ENCODE results near the gene CNTN6. TPM values are rescaled to one million over a fixed set of nuclear protein-coding genes. Genes with fewer than 3 reads are reported as not detected.
A peak's percentile ranks its signal among the peaks of the same experiment; 100 is the strongest.

CNTN6 gene
- polyA plus RNA-seq, 1 of the 3 experiments (the other 2 are of a cell fraction): 0.02 TPM

DNA sequence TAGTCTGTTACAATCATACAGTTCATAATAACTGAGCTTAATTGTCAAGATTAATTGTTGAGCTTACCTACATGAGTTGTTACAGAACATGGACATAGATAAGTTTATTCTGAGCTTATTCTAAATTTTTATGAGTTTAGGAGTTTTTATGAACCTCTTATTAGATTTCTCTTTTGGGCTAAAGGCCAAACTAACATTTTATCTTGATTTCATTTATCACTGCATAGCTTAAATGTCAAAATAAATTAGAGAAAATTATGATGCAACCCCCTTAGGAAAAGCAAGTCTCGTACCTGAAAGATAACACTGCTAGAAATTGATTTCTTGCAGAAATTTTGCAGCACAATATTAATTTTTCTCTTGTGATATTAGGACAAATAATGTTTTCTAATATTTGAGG, 54.5 kb downstream of the CNTN6 start:
- no peaks in the 10 kb centered on the region for H3K36me3 ChIP-seq (replicated peaks in 1 of 2; ENCODE audit: control insufficient read depth in 1 of 2, insufficient read depth in 2 of 2, low read length in 1 of 2)
- H3K4me1 ChIP-seq (ENCODE audit: control insufficient read depth in 1 of 2, insufficient read depth in 2 of 2, low read depth in 1 of 2, low read length in 1 of 2): peaks cover 0 to 4% of the 10 kb centered on the region in 2 experiments; a peak in 2 of 4 replicates
- TF ChIP-seq GATA2 (CRISPR knock-in tag; IDR thresholded peaks at IDR 0.05) (peak; percentile 81), FOSL2 (IDR thresholded peaks at IDR 0.05; ENCODE audit: borderline replicate concordance, low read depth) (no peak), EP300 (IDR thresholded peaks at IDR 0.05; ENCODE audit: borderline replicate concordance in 1 of 2, low read depth in 1 of 2, low read length in 1 of 2) (peak in 1 of 2 experiments; percentile 63; a peak in 2 of 4 replicates), RCOR1 (IDR thresholded peaks at IDR 0.05; ENCODE audit: low read length) (peak; percentile 29; the same call in 1 of the 2 replicates)
- H3K27ac ChIP-seq (ENCODE audit: low read depth in 2 of 2, low read length in 1 of 2): no peak overlapping the region; a peak in 1 of 4 replicates
- no peaks in the 10 kb centered on the region for H3F3A ChIP-seq (replicated peaks; ENCODE audit: insufficient read depth)
- H2AFZ ChIP-seq (ENCODE audit: low read depth): no peak overlapping the region
- no peak for DNase-seq
- no peaks in the 10 kb centered on the region for H3K9me2 ChIP-seq
- no peak overlapping the region for H3K4me3 ChIP-seq (ENCODE audit: low read depth in 2 of 2, low read length in 1 of 2)
- no peaks in the 10 kb centered on the region for H3K9me3 ChIP-seq
- no peaks in the 10 kb centered on the region for H3K27me3 ChIP-seq (ENCODE audit: insufficient read depth)
- H3K9ac ChIP-seq: no peak overlapping the region
- no peak overlapping the region for H3K4me2 ChIP-seq
- WGBS (ENCODE audit: low lambda C conversion rate): 10% methylated on average over 1 of the region's 1 CpG
- POLR2A ChIA-PET: no interaction called here
- no peaks in the 10 kb centered on the region for H4K20me1 ChIP-seq (ENCODE audit: insufficient read depth)
- no peaks in the 10 kb centered on the region for H3K79me2 ChIP-seq (ENCODE audit: insufficient read depth)
- CTCF ChIA-PET: no interaction called here

DNA sequence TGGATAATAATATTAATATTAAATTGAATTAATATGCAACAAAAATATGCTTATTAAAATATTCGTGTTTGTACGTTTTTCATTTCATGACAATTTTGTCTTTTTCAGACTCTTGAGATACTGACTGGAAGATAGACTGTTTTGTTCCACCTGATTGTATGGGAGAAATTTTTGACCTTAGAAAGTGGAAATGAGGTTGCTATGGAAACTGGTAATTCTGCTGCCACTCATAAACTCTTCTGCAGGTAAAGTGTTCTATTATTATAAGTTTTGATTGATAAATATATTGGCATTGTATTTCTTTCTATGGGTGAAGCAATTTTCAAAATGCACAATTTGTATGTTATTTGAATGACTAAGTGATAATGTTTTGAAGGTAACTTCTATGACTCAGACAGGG, 55.0 kb downstream of the CNTN6 start:
- POLR2A ChIA-PET: no interaction called here
- Histone ChIP-seq H3K4me3 (ENCODE audit: low read depth in 2 of 2, low read length in 1 of 2) (no peak overlapping the region), H3F3A (replicated peaks; ENCODE audit: insufficient read depth) (no peaks in the 10 kb centered on the region), H3K79me2 (ENCODE audit: insufficient read depth) (no peaks in the 10 kb centered on the region), H3K9ac (no peak overlapping the region), H3K9me3 (no peaks in the 10 kb centered on the region), H3K27me3 (ENCODE audit: insufficient read depth) (no peaks in the 10 kb centered on the region), H2AFZ (ENCODE audit: low read depth) (no peak overlapping the region), H3K4me1 (ENCODE audit: control insufficient read depth in 1 of 2, insufficient read depth in 2 of 2, low read depth in 1 of 2, low read length in 1 of 2) (peaks cover 0 to 4% of the 10 kb centered on the region in 2 experiments; a peak in 2 of 4 replicates), H4K20me1 (ENCODE audit: insufficient read depth) (no peaks in the 10 kb centered on the region), H3K9me2 (no peaks in the 10 kb centered on the region), H3K4me2 (no peak overlapping the region), H3K36me3 (replicated peaks in 1 of 2; ENCODE audit: control insufficient read depth in 1 of 2, insufficient read depth in 2 of 2, low read length in 1 of 2) (no peaks in the 10 kb centered on the region), H3K27ac (ENCODE audit: low read depth in 2 of 2, low read length in 1 of 2) (no peak overlapping the region; a peak in 1 of 4 replicates)
- DNase-seq: no peak
- CTCF ChIA-PET: no interaction called here
- no peak for TF ChIP-seq RAD21 (IDR thresholded peaks at IDR 0.05; ENCODE audit: low read length)
- no peak for TF ChIP-seq SMC3 (IDR thresholded peaks at IDR 0.05; ENCODE audit: low read depth, low read length)
- TF ChIP-seq POLR2AphosphoS5 (IDR thresholded peaks at IDR 0.05; ENCODE audit: low read depth, low read length): no peak
- TF ChIP-seq, protein P1, sequence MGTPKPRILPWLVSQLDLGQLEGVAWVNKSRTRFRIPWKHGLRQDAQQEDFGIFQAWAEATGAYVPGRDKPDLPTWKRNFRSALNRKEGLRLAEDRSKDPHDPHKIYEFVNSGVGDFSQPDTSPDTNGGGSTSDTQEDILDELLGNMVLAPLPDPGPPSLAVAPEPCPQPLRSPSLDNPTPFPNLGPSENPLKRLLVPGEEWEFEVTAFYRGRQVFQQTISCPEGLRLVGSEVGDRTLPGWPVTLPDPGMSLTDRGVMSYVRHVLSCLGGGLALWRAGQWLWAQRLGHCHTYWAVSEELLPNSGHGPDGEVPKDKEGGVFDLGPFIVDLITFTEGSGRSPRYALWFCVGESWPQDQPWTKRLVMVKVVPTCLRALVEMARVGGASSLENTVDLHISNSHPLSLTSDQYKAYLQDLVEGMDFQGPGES (IDR thresholded peaks at IDR 0.05; ENCODE audit: low read depth, low read length): no peak
- no peak for TF ChIP-seq FOSL2 (IDR thresholded peaks at IDR 0.05; ENCODE audit: borderline replicate concordance, low read depth)
- TF ChIP-seq YY1 (IDR thresholded peaks at IDR 0.05; ENCODE audit: low read depth): no peak
- WGBS (ENCODE audit: low lambda C conversion rate): 31% methylated on average over 2 of the region's 2 CpGs

DNA sequence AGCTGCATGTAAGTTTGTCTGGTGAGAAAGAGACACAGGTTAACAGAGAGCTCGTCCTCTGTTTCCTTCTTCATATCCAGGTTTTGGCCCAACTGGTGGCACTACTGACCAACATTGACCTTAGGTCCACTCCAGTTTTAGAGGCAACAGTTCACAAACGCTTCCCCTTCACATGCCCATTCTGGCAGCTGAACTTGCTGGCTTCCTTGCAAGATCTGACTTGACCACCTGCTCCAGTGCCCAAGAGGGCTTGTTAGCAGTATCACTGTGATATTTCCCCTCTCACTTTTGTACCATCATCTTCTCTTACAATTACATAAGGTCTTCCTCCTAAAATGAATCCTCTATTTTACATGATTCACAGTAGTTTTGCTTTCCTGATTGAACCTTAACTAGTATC, 71.3 kb downstream of the CNTN6 start:
- no peak overlapping the region for H3K9ac ChIP-seq
- H3K36me3 ChIP-seq (replicated peaks in 1 of 2; ENCODE audit: control insufficient read depth in 1 of 2, insufficient read depth in 2 of 2, low read length in 1 of 2): no peaks in the 10 kb centered on the region
- H3K79me2 ChIP-seq (ENCODE audit: insufficient read depth): no peaks in the 10 kb centered on the region
- no peak overlapping the region for H3K4me2 ChIP-seq
- no peak for DNase-seq
- WGBS (ENCODE audit: low lambda C conversion rate): 14% methylated on average over 2 of the region's 2 CpGs
- no peaks in the 10 kb centered on the region for H4K20me1 ChIP-seq (ENCODE audit: insufficient read depth)
- CTCF ChIA-PET: no interaction called here
- H3K27me3 ChIP-seq (ENCODE audit: insufficient read depth): no peaks in the 10 kb centered on the region
- no peaks in the 10 kb centered on the region for H3K4me1 ChIP-seq (ENCODE audit: control insufficient read depth in 1 of 2, insufficient read depth in 2 of 2, low read depth in 1 of 2, low read length in 1 of 2)
- no peaks in the 10 kb centered on the region for H3K9me2 ChIP-seq
- no peak overlapping the region for H3K4me3 ChIP-seq (ENCODE audit: low read depth in 2 of 2, low read length in 1 of 2)
- H2AFZ ChIP-seq (ENCODE audit: low read depth): no peak overlapping the region
- no peak overlapping the region for H3K27ac ChIP-seq (ENCODE audit: low read depth in 2 of 2, low read length in 1 of 2)
- H3K9me3 ChIP-seq: no peaks in the 10 kb centered on the region
- POLR2A ChIA-PET: no interaction called here
- no peaks in the 10 kb centered on the region for H3F3A ChIP-seq (replicated peaks; ENCODE audit: insufficient read depth)
- no peak for TF ChIP-seq CHD2 (IDR thresholded peaks at IDR 0.05; ENCODE audit: low read length, partially characterized antibody)
- TF ChIP-seq POLR2AphosphoS5 (IDR thresholded peaks at IDR 0.05; ENCODE audit: low read depth, low read length): no peak
- no peak for TF ChIP-seq EP300 (IDR thresholded peaks at IDR 0.05; ENCODE audit: borderline replicate concordance in 1 of 2, low read depth in 1 of 2, low read length in 1 of 2)
- TF ChIP-seq RFX5 (IDR thresholded peaks at IDR 0.05; ENCODE audit: low read length): no peak
- no peak for TF ChIP-seq MEF2A (IDR thresholded peaks at IDR 0.05; ENCODE audit: borderline replicate concordance, low read depth)
- TF ChIP-seq TCF12 (IDR thresholded peaks at IDR 0.05): no peak
- TF ChIP-seq JUND (IDR thresholded peaks at IDR 0.05): no peak
- no peak for TF ChIP-seq SIN3A (IDR thresholded peaks at IDR 0.05; ENCODE audit: borderline replicate concordance, low read depth, low read length)
- no peak for TF ChIP-seq YY1 (IDR thresholded peaks at IDR 0.05; ENCODE audit: low read depth)
- TF ChIP-seq, protein P2, sequence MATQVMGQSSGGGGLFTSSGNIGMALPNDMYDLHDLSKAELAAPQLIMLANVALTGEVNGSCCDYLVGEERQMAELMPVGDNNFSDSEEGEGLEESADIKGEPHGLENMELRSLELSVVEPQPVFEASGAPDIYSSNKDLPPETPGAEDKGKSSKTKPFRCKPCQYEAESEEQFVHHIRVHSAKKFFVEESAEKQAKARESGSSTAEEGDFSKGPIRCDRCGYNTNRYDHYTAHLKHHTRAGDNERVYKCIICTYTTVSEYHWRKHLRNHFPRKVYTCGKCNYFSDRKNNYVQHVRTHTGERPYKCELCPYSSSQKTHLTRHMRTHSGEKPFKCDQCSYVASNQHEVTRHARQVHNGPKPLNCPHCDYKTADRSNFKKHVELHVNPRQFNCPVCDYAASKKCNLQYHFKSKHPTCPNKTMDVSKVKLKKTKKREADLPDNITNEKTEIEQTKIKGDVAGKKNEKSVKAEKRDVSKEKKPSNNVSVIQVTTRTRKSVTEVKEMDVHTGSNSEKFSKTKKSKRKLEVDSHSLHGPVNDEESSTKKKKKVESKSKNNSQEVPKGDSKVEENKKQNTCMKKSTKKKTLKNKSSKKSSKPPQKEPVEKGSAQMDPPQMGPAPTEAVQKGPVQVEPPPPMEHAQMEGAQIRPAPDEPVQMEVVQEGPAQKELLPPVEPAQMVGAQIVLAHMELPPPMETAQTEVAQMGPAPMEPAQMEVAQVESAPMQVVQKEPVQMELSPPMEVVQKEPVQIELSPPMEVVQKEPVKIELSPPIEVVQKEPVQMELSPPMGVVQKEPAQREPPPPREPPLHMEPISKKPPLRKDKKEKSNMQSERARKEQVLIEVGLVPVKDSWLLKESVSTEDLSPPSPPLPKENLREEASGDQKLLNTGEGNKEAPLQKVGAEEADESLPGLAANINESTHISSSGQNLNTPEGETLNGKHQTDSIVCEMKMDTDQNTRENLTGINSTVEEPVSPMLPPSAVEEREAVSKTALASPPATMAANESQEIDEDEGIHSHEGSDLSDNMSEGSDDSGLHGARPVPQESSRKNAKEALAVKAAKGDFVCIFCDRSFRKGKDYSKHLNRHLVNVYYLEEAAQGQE (IDR thresholded peaks at IDR 0.05; ENCODE audit: low read depth, low read length): no peak
- TF ChIP-seq NRF1 (IDR thresholded peaks at IDR 0.05; ENCODE audit: low read depth, low read length): no peak
- no peak for TF ChIP-seq TEAD4 (IDR thresholded peaks at IDR 0.05; ENCODE audit: borderline replicate concordance, insufficient read depth)
- TF ChIP-seq ELF1 (IDR thresholded peaks at IDR 0.05): no peak
- no peak for TF ChIP-seq RCOR1 (IDR thresholded peaks at IDR 0.05; ENCODE audit: low read length)
- TF ChIP-seq FOSL2 (IDR thresholded peaks at IDR 0.05; ENCODE audit: borderline replicate concordance, low read depth): no peak
- no peak for TF ChIP-seq GABPA (IDR thresholded peaks at IDR 0.05; ENCODE audit: low read depth)
